Mesendoderm (in vitro differentiated cells): Measurements from ENCODE around the gene UBAC1.

Source experiments
- DNase-seq: peaks from one replicate; pipeline ENCODE4 v3.0.0; 2013
- H2AK5ac ChIP-seq: 2 replicates; pipeline ENCODE4 v1.6.1; 2013; ENCODE audit warnings: low read length, inconsistent platforms
- H2BK120ac ChIP-seq: 2 replicates; pipeline ENCODE4 v1.6.1; 2013; ENCODE audit warnings: low read depth, mild to moderate bottlenecking, low read length, moderate library complexity, mixed read lengths
- H2BK15ac ChIP-seq: replicated peaks from 2 replicates; pipeline ENCODE4 v1.6.1; 2013; ENCODE audit warnings: low read depth, mild to moderate bottlenecking, moderate library complexity
- H2BK5ac ChIP-seq: 2 replicates; pipeline ENCODE4 v1.6.1; 2013; ENCODE audit warnings: low read length, inconsistent platforms
- H3K18ac ChIP-seq: 2 replicates; pipeline ENCODE4 v1.6.1; 2013; ENCODE audit warnings: mild to moderate bottlenecking, low read length, mixed read lengths
- H3K23ac ChIP-seq: one replicate; pipeline ENCODE4 v1.6.1; 2013; ENCODE audit warnings: low read length
- H3K27ac ChIP-seq: 2 replicates; pipeline ENCODE4 v1.5.1; 2013; ENCODE audit warnings: low read depth, mild to moderate bottlenecking, inconsistent platforms, low read length, moderate library complexity
- H3K27me3 ChIP-seq: 2 replicates; pipeline ENCODE4 v1.6.1; 2013; ENCODE audit warnings: low read length, control low read depth, mild to moderate bottlenecking, inconsistent platforms; ENCODE audit not compliant: insufficient read depth, poor library complexity
- H3K36me3 ChIP-seq: 2 replicates; pipeline ENCODE4 v1.6.1; 2013; ENCODE audit warnings: low read length, inconsistent platforms; ENCODE audit not compliant: control insufficient read depth, insufficient read depth
- H3K4ac ChIP-seq: one replicate; pipeline ENCODE4 v1.6.1; 2013; ENCODE audit warnings: low read depth, mild to moderate bottlenecking, low read length, moderate library complexity
- H3K4me1 ChIP-seq: 2 replicates; pipeline ENCODE4 v1.6.1; 2013; ENCODE audit warnings: low read depth, low read length, inconsistent platforms; ENCODE audit not compliant: control insufficient read depth
- H3K4me2 ChIP-seq: 2 replicates; pipeline ENCODE4 v1.6.1; 2013; ENCODE audit warnings: low read length
- H3K4me3 ChIP-seq: 2 replicates; pipeline ENCODE4 v1.5.1; 2013; ENCODE audit warnings: mild to moderate bottlenecking, low read length
- H3K56ac ChIP-seq: one replicate; pipeline ENCODE4 v1.6.1; 2013; ENCODE audit warnings: low read length
- H3K79me1 ChIP-seq: 2 replicates; pipeline ENCODE4 v1.6.1; 2013; ENCODE audit warnings: low read length, inconsistent platforms
- H3K79me2 ChIP-seq: 2 replicates; pipeline ENCODE4 v1.6.1; 2013; ENCODE audit warnings: mild to moderate bottlenecking, low read length; ENCODE audit not compliant: control insufficient read depth, insufficient read depth
- H3K9ac ChIP-seq: 2 replicates; pipeline ENCODE4 v1.6.1; 2013; ENCODE audit warnings: low read length, inconsistent platforms
- H4K5ac ChIP-seq: one replicate; pipeline ENCODE4 v1.6.1; 2013; ENCODE audit warnings: low read length
- H4K8ac ChIP-seq: one replicate; pipeline ENCODE4 v1.6.1; 2013; ENCODE audit warnings: low read depth, mild to moderate bottlenecking, control low read depth, low read length, moderate library complexity
- WGBS: extraction: QIAGEN DNeasy Blood & Tissue Kit; methylation state at CpG from one replicate; pipeline ENCODE4 v1.1.7; 2013; ENCODE audit warnings: low lambda C conversion rate, missing lambda C conversion rate; ENCODE audit not compliant: insufficient coverage; ENCODE audit errors: extremely low coverage; 5-methylcytosine and 5-hydroxymethylcytosine counted together

Gene UBAC1

GRCh38 chr9:136007934-136008692 is 46.9 kb upstream of the UBAC1 start:
- no peak overlapping the region for H4K8ac ChIP-seq
- no peak overlapping the region for H3K9ac ChIP-seq
- H3K27ac ChIP-seq: no peak overlapping the region
- no peak overlapping the region for H3K4ac ChIP-seq
- no peak overlapping the region for H2AK5ac ChIP-seq
- H3K79me1 ChIP-seq: no peaks in the 10 kb centered on the region
- no peaks in the 10 kb centered on the region for H3K27me3 ChIP-seq
- no peaks in the 10 kb centered on the region for H3K79me2 ChIP-seq
- no peaks in the 10 kb centered on the region for H3K4me1 ChIP-seq
- H3K4me2 ChIP-seq: no peak overlapping the region
- H3K4me3 ChIP-seq: no peak overlapping the region
- H3K56ac ChIP-seq: no peak overlapping the region
- no peak overlapping the region for H3K18ac ChIP-seq
- no peak overlapping the region for H2BK5ac ChIP-seq
- no peaks in the 10 kb centered on the region for H3K36me3 ChIP-seq
- peak; percentile 37 for DNase-seq
- no peak overlapping the region for H2BK120ac ChIP-seq
- no peak overlapping the region for H3K23ac ChIP-seq
- no CpG with 5 or more reads among the region's 24 CpGs for WGBS
- H4K5ac ChIP-seq: no peak overlapping the region
- H2BK15ac ChIP-seq: no peak overlapping the region

DNA sequence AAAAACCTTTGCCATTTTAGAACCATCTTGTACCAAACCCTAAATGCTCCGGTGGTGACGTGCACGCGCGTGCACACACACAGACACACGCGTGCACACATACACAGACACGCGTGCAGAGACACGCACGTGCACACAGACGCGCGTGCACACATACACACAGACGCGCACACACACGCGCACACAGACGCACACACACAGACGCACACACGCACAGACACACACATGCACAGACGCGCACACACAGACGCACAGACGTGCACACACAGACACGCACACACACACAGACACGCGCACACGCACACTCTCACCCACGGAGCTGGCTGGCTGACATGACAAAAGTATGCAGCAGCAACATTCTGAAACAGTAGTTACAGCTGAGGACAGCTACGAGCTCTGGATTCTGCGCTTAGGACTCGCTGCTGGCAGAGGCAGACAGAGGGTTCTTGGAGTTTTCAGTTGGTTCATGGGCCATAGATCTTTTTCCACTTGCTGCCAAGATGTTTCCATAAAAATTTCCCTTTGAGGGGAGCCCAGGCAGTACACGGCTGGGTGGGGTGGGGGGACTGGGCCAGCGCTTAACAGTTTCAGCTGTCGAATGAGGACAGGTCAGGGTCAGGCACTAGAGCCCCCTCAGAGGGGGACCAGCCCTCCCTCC is 46.2 kb upstream of the UBAC1 start:
- Histone ChIP-seq H4K5ac (no peak overlapping the region), H3K36me3 (no peaks in the 10 kb centered on the region), H3K4ac (no peak overlapping the region), H2BK120ac (no peak overlapping the region), H4K8ac (no peak overlapping the region), H3K9ac (no peak overlapping the region), H3K79me1 (no peaks in the 10 kb centered on the region), H3K27ac (no peak overlapping the region), H2BK15ac (no peak overlapping the region), H2AK5ac (no peak overlapping the region), H2BK5ac (no peak overlapping the region), H3K79me2 (no peaks in the 10 kb centered on the region), H3K4me3 (no peak overlapping the region), H3K27me3 (no peaks in the 10 kb centered on the region), H3K18ac (no peak overlapping the region), H3K4me1 (no peaks in the 10 kb centered on the region), H3K4me2 (no peak overlapping the region), H3K23ac (no peak overlapping the region), H3K56ac (no peak overlapping the region)
- no peak for DNase-seq
- no CpG with 5 or more reads among the region's 36 CpGs for WGBS

- Histone ChIP-seq H3K27ac (no peak overlapping the region), H2BK15ac (no peak overlapping the region), H4K5ac (no peak overlapping the region), H3K56ac (no peak overlapping the region), H4K8ac (no peak overlapping the region), H3K23ac (no peak overlapping the region), H2BK5ac (no peak overlapping the region), H2AK5ac (no peak overlapping the region), H3K4me1 (no peaks in the 10 kb centered on the region), H3K79me1 (no peaks in the 10 kb centered on the region), H2BK120ac (no peak overlapping the region), H3K79me2 (no peaks in the 10 kb centered on the region), H3K4ac (no peak overlapping the region), H3K4me2 (no peak overlapping the region), H3K4me3 (no peak overlapping the region), H3K9ac (no peak overlapping the region), H3K27me3 (no peaks in the 10 kb centered on the region), H3K36me3 (no peaks in the 10 kb centered on the region), H3K18ac (no peak overlapping the region)
- WGBS: no CpG with 5 or more reads among the region's 7 CpGs
- no peak for DNase-seq
Observed at GRCh38 chr9:136006169-136006568, 45.0 kb upstream of the UBAC1 start.

- no peak overlapping the region for H3K4me3 ChIP-seq
Observed at GRCh38 chr9:136004712-136005111, 43.5 kb upstream of the UBAC1 start.

GRCh38 chr9:136004219-136004618 is 43.0 kb upstream of the UBAC1 start:
- no peaks in the 10 kb centered on the region for H3K4me1 ChIP-seq
- no peak for DNase-seq
- no peak overlapping the region for H2BK120ac ChIP-seq
- H3K23ac ChIP-seq: no peak overlapping the region
- no peak overlapping the region for H3K4me3 ChIP-seq
- no peak overlapping the region for H3K4me2 ChIP-seq
- no peak overlapping the region for H3K4ac ChIP-seq
- no CpG with 5 or more reads among the region's 9 CpGs for WGBS
- H3K56ac ChIP-seq: peak overlapping the region; percentile 60
- H4K8ac ChIP-seq: no peak overlapping the region
- H2AK5ac ChIP-seq: no peak overlapping the region
- H3K27me3 ChIP-seq: no peaks in the 10 kb centered on the region
- no peaks in the 10 kb centered on the region for H3K36me3 ChIP-seq
- H3K79me2 ChIP-seq: no peaks in the 10 kb centered on the region
- H4K5ac ChIP-seq: no peak overlapping the region
- H2BK5ac ChIP-seq: no peak overlapping the region
- no peak overlapping the region for H3K27ac ChIP-seq
- no peaks in the 10 kb centered on the region for H3K79me1 ChIP-seq
- H3K18ac ChIP-seq: no peak overlapping the region
- H2BK15ac ChIP-seq: no peak overlapping the region
- H3K9ac ChIP-seq: no peak overlapping the region

More at GRCh38 chr9:136004712-136005111, 43.5 kb upstream of the UBAC1 start:
- Histone ChIP-seq H4K5ac (no peak overlapping the region), H4K8ac (no peak overlapping the region), H3K4me2 (no peak overlapping the region), H3K36me3 (no peaks in the 10 kb centered on the region), H3K4me1 (no peaks in the 10 kb centered on the region), H2AK5ac (no peak overlapping the region), H3K79me1 (no peaks in the 10 kb centered on the region), H2BK15ac (no peak overlapping the region), H3K56ac (peak overlapping the region; percentile 60), H3K79me2 (no peaks in the 10 kb centered on the region), H3K23ac (no peak overlapping the region), H3K27me3 (no peaks in the 10 kb centered on the region), H2BK120ac (no peak overlapping the region), H3K27ac (no peak overlapping the region), H3K4ac (no peak overlapping the region), H2BK5ac (no peak overlapping the region), H3K18ac (no peak overlapping the region), H3K9ac (no peak overlapping the region)
- no peak for DNase-seq
- WGBS: no CpG with 5 or more reads among the region's 15 CpGs
